GM21529 (cell line): ENCODE measurements around the gene HDAC3.
"Not testable (repeated sequence)": the region's sequence is repeated elsewhere in the genome, so short reads cannot be mapped to it uniquely, and the experiment has no call there.

ENCODE experiments used
- ATAC-seq: cut with Tn5 transposase; IDR thresholded peaks from one replicate; pipeline ENCODE4 v1.9.1; 2021; ENCODE audit not compliant: unreplicated experiment

HDAC3 gene

DNA sequence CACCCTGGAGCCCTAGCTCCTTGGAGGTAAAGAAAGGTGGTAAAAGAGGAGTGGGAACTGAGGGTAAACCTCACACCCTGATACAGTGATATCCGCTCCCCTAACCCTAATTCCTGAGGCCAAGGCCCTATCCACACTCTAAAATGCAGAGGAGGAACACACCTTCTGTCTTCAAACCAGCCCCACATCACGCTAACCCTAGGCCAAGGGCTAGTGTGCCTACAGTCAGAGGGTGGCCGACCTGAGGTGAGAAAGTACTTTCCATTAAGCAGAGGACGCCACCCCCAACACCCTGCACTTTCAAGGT lies 590 bp downstream of the HDAC3 start:
- ATAC-seq, result no peak

DNA sequence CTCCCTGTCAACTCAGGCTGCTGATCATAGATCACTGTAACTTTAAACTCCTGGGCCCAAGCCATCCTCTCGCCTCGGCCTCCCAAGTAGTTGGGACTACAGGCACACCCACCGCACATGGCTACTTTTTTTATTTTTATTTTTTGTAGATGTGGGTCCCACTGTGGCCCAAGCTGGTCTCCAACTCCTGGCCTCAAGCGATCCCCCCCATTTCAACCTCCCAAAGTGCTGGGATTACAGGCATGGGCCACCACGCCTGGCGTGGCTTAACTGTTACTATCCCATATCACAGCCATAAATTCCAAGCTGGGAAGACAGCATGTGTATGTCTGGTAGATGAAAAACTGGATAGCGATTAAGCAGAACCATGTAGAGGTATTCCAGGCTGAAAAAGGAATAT lies 1.0 kb downstream of the HDAC3 start:
- no peak for ATAC-seq

DNA sequence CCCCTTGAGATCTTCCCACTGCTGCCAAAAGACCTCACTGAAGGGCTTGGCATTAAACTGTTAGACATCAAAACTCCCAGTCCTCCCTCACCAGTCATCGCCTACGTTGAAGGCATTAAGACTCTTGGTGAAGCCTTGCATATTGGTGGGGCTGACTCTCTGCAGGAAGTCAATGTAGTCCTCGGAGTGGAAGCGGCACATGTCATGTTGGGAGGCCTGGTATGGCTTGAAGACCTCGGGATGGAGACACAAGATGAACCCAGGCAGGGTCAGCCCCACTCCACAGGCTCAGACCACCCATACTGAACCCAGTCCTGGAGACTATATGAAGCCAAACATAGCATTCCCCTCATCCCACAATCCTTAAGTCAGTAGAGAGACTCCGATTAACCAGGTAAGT lies 1.9 kb downstream of the HDAC3 start:
- ATAC-seq, result no peak

DNA sequence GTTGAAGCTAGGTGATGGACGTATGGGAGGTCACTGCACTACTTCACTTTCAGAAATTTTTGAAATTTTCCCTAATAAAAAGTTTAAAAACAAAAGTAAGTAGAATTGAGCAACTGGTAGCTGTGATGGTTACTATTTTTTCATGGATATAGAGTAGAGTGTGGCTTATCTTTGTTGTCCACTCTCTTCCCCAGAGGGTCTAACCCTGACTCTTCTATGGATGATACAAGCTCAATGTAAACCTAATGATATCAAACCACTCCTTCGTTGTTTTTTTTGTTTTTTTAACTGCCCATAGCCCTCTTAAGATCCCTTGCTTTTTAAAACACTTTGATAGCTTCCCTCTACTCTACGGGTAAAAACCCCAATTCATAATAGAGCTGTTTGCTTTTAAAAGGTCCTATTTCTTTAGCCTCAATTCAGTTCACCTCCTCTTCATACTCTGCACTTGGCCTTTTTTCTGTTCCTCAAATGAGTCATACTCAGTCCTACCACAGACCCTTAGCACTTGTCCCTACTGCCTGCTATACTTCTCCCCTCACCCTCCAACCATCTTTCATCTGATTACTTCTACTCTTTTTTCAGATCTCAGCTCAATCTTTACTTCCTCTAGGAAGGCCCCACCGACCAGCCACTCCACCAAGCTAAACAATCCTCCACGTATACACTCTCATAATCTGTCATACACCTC lies 2.6 kb downstream of the HDAC3 start:
- ATAC-seq, result peak; percentile 66

DNA sequence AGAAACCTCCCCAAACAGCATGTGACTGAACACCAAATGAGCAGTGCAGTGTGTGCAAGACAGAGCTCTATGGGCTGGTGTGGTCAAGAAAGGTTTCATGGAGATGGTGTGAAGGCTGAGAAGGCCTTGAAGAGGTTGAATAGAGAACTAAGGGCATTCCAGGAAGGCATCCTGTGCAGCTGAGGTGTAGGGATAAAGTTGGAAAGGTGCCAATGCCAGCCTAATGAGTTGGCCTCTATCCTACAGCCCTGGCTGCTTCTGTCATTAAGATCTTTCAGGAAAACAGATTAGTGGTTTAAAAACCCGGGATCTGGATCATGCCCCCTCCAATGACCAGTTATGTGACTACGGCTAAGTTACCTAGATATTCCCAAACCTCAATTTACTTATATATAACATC lies 4.0 kb downstream of the HDAC3 start:
- ATAC-seq, result no peak

DNA sequence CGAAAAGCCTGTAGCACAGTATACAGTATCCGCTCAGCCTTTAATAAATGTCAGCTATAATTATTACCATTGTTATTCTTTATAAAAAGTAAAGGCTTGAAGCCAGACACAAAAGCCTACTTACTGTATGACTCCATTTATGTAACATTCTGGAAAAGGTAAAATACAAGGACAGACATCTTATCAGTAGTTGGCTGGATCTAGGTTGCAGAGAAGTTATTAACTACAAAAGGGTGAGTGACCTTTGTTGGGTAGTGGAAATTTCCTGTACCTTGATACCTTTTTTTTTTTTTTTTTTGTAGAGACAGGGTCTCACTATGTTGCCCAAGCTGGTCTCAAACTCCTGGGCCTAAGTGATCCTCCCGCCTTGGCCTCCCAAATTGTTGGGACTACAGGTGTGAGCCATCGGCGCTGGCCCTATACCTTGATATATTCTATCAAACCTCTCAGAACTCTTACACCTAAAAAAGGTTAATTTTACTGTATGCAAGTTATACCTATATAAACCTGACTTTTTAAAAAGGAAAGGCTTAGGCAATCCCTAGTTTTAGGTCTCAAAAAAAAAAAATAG lies 6.0 kb downstream of the HDAC3 start:
- no peak for ATAC-seq

DNA sequence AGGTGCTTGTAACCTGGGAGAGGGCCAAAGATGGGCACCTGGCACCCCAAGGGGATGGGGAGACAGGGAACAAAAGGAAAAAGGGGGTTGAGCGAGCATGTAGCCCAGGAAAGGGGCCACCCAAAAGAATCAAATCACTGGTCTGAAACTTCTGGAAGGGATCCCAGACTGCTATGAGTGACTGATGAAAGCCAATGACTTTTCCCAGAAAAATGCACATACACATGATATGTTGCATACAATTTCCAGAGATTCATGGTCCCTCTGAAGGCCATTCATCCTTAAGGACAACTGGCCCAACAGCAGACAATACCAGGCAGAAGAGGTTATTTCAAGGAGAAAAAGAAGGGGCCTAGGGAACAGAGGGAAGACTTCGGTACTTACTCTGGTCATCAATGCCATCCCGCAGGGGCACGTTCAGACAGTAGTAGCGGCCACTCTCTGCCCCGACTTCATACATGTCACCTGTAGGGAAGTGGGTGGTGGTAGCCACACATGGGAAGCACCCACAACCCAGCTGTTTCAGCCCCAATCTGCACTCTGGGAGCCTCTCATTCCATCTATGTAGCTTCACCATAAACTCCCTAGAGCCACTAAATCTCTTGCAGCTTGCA lies 8.4 kb downstream of the HDAC3 start:
- ATAC-seq, result no peak

DNA sequence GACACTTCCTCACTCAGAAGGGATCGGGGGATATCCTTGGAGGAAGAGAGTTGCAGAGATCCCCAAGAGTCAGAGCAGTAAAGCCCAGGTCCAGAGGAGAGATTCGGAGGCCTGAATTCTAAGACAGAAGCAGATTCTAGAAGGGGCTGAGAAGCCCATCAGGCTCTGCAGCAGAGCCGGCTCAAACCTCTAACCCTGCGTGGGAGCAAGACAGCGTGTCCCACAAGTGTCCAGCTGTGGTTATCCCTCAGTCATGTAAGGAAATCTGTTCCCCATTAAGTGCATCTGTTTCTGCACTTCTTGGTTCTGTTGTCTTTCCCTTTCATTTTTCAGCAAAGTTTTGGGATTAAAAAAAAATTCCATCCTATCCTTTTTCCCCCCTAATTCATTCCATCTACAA lies 13.0 kb downstream of the HDAC3 start:
- ATAC-seq, result no peak

DNA sequence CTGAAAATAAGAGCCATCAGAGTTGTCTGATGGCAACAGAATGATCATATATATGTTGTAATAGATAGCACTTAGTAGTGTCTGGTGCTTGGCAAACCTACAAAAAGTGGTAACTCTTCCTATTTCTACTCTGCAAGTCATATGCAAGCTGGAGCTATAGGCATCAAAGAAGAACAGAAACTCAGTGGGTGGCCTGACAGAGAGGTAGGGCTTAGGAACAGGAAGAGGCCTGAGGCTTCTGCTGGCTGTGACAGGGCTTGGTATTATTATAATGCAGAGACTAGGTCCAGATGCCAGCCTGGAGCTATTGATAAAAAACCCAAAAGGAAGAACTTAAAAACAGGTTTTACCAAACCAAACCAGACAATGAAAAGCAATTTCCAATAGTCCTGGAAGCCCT lies 13.5 kb downstream of the HDAC3 start:
- peak; percentile 60 for ATAC-seq

DNA sequence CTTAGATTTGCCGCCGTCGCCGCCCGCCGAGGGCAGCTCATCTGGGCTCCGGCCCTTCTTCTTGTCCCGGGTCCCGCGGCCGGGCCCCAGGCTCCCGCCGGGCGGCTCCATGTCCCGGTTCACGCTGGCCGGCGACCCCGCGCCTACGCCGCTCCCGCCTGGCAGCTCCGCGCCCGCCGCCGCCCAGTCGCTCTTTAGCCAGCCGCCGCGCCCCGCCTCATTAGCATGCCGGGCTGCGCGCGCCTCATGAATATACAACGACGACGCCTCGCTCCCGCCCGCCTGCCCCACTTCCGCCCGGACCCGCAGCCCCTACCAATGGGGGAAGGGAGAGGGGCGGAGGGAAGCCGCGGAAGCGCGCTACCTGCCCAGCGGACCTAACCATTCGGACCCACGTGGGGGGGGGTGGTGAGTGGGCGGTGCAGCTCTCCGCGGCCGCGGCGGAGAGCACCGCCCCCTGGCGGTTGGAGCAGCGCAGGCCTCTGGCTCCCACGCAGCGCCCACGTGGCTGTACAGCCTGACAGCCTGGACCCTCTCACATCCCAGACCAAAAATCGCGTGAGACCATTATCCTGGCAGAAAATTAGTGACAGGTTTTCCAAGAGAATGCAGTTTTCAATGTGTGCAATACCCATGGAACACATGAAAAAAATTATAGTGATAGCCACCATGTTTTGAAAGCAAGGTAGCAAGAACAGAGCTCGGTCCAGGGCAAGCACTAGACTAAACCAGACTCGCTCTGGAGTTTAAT lies 17.7 kb downstream of the HDAC3 start, which contains the start of gene DIAPH1:
Gene DIAPH1 (minus strand): TSS at position 197 of the 751 bp plus-strand sequence. CDS start 86 bp downstream, at position 111.
- peak; percentile 78 for ATAC-seq

DNA sequence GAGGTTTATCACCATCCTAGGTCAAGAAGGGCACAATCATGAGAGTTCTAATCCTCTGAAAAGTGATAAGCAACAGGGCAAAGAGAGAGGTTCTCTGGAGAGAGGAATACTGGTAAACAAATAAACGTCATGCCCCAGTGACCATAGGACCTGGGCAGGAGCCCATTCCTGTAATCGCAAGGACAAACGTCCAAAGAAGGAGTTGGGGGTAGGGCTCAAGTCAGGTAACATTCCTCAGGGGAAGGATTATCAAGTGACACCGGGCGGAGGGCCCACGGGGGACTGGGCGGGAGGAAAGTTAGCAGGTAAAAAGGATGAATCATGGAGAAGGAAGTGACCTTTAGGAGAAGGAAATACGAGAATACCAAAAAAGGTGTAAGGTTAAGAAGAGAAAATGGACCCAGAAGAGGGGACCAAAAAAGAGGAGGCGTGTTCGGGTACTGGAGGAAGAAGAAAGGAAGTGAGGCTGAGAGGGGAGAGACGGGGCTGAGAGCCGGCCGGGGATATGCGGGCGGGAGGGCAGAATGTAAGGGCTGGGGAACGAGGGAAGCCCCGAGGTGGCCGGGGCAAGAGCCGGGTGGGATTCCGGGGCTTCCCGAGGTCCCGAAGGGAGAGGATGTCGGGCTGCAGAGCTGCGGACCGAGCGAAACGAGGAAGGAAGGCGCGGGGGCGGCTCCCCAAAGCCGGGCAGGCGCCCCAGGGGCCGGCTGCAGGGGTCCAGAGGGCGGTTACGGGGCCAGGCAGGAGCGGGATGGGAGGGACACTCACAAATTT lies 18.4 kb downstream of the HDAC3 start:
- ATAC-seq, result peak; percentile 30

DNA sequence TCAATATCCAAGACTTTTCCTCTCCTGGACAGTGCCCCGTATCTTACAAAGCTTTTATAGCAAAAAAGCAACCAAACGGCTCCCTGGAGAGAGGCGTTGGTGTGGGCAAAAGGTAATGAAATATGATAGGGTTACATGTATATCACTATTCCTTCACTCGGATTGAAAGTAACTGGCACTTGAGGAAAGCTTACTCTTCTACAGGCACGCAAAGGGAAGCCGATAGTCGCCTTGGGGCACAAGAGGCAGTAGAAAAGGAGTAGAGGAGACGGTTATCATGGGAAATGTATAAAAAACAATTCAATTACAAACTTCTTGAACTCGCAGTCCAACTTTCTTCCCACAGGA lies 19.0 kb downstream of the HDAC3 start:
- no peak for ATAC-seq

DNA sequence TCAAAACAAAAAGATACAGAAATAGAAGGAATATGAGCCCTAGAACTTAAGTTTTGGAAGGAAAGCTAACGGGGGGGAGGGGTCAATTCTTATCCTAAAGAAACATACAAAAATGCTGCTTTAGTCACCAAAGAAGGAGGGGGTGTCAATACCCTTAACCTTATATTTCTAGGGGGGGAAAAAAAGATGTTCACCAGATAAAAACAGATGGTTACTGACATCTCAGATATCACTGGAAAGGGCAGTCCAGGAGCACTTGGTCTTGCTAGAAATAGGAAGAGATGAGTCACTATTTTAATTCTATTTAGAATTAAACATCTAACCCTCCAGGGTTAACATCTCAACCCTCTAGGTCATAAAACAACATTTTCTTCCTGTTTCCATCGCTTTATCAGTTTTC lies 19.5 kb downstream of the HDAC3 start:
- ATAC-seq, result no peak

DNA sequence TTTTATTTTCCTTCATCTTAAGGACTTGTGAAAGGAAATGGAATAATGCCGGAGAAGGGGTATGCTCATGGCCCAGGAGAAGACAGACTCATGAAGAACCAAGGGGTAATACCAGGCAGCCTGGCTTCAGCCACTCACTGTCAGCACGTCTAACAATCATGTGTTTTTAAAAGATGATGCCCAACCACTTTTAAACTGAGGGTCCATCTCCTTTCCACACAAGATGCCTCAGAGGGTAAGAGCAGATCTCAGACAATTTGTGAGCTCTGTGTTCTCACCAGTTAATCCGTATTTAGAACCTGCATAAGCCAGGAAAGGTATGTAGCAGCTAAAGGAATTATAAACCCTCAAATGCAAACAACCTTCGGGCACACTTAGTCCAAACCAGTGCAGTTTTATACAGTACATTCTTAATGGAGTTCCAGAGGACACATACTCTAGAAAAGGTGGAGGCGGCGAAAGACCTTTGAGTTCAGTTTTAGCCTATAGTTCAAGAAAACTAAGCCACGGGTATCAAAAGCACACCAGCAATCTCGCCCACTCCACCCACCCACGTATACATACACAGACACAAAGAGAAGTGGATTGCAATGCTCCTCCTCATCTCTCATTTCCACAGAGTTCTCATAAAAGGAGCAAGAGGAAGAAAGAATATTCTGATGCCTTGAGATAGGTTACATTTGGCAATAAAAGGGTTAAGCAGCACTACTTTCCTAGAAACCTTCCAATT lies 20.5 kb downstream of the HDAC3 start:
- ATAC-seq, result no peak

DNA sequence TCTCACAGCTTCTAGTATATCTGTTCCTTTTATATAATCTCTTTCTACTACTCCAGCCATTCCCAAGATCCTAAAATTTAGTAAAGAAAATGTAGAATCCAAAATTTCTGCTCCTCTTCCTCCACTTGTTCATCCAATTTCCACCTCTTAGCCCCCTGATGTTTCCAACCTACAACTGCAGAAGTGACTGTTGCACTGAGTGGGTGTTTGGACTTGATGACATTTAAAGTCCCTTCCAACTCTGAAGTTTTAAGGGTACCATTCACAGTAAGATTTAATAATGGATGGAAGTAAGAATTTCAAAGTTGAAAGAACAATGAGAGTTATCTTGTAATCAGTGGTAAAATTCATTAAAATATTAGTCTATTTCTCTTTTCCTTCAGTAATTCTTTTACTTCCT lies 23.3 kb downstream of the HDAC3 start:
- no peak for ATAC-seq

DNA sequence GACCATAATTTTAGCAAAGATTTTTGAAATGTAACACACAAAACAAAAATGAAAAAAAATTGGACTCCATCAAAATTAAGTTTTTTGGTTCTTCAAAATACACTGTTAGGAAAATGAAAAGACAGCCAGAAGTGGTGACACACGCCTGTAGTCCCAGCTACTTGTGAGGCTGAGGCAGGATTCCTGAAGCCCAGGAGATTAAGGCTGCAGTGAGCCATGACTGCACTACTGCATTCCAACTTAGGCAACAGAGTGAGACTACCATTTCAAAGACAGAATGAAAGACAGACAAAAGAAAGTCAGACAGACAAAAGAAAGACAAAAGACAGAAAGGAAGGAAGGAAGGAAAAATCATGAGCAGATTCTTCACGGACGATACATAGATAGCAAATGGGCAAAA lies 25.4 kb downstream of the HDAC3 start:
- no peak for ATAC-seq

DNA sequence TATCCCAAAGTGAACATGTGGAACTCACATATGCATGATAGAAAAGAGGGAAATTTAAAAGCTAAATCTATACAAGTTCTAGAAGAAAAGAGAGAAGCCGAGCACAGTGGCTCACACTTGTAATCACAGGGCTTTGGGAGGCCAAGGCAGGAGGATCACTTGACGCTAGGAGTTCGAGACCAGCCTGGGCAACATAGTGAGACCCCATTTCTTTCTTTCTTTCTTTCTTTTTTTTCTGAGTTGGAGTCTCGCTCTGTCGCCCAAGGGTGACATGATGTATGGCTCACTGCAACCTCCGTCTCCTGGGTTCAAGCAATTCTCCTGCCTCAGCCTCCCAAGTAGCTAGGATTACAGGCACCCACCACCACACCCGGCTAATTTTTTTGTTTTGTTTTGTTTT lies 26.7 kb downstream of the HDAC3 start:
- not testable (repeated sequence) for ATAC-seq

DNA sequence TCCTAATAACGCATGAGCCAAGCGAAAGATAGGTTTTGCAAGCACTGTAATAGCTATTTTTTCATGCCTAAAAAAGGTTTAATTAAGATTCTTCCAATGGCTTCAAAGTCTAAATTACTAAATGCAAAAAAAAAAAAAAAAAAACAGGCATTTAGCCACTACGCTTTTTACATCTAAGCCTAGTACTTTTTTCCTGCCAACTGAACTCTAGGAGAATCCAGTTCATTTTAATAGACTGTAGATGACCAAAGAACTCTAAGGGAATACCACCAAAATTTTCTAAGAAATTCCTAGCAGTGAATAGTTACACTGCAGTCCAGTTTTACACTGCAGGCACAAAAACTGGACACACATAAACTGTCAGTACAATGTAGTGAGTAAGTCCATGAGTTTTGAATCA lies 27.6 kb downstream of the HDAC3 start:
- no peak for ATAC-seq

DNA sequence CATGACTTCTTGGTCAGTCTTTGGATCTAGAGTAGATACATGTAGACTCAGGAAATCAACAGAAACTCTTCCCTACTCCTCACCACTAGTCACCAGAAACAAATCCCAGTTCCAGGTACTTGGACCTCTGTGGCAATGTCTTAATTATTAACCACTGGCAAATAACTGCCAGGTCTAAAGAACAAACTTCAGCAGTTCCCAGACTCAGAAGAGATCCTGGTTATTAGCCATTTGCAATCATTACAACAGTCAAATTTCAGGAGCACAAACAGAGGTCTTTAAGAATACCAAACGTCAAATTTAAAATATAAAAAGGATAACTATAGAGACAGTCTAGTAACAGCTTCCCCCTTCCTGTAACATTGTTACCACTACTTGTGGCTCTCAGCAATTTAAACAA lies 28.1 kb downstream of the HDAC3 start:
- no peak for ATAC-seq

DNA sequence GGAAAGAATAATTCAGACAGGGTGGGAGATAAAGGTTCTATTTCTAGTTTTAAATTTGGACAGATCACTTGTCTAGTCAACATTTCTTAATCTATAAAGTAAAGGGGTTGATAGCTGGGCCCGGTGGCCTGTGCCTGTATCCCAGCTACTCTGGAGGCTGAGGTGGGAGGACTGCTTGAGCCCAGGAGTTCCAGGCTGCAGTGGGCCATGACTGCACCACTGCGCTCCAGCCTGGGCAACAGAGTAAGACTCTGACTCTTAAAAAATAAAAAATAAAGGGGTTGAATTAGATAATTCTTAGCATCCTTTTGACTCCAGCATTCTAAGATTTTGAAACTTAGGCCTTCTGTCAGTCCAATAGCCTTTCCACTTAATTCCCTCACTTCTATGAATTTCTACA lies 28.6 kb downstream of the HDAC3 start:
- no peak for ATAC-seq
